GM21447 (cell line): ENCODE results near the gene FAM163B.

Experiments
- ATAC-seq: cut with Tn5 transposase; IDR thresholded peaks from one replicate; pipeline ENCODE4 v1.9.1; 2021; ENCODE audit not compliant: unreplicated experiment

FAM163B gene

GRCh38 chr9:133600739-133601138 lies 8.4 kb downstream of the FAM163B start:
- no peak for ATAC-seq

- no peak for ATAC-seq
These were observed 9.6 kb downstream of the FAM163B start for GRCh38 chr9:133599470-133600173.

GRCh38 chr9:133598978-133599377 lies 10.2 kb downstream of the FAM163B start:
- ATAC-seq = no peak

- no peak for ATAC-seq
These were observed 11.8 kb downstream of the FAM163B start for GRCh38 chr9:133597316-133597957.

- no peak for ATAC-seq
These were observed 13.3 kb downstream of the FAM163B start for GRCh38 chr9:133595910-133596309.

GRCh38 chr9:133594310-133594709 lies 14.9 kb downstream of the FAM163B start:
- ATAC-seq = no peak

GRCh38 chr9:133593587-133594253 lies 15.5 kb downstream of the FAM163B start:
- ATAC-seq = no peak

- ATAC-seq = no peak
These were observed 16.3 kb downstream of the FAM163B start for GRCh38 chr9:133592731-133593409.

GRCh38 chr9:133591985-133592384 lies 17.2 kb downstream of the FAM163B start:
- ATAC-seq = no peak

GRCh38 chr9:133591116-133591910 lies 17.9 kb downstream of the FAM163B start:
- ATAC-seq = no peak

- ATAC-seq = no peak
These were observed 18.8 kb downstream of the FAM163B start for GRCh38 chr9:133590231-133590855.

GRCh38 chr9:133589454-133590227 lies 19.5 kb downstream of the FAM163B start:
- no peak for ATAC-seq

- no peak for ATAC-seq
These were observed 21.7 kb downstream of the FAM163B start for GRCh38 chr9:133587466-133587865.

- no peak for ATAC-seq
These were observed 22.1 kb downstream of the FAM163B start for GRCh38 chr9:133587051-133587450.

- ATAC-seq = no peak
These were observed 23.5 kb downstream of the FAM163B start for GRCh38 chr9:133585481-133586351.

- no peak for ATAC-seq
These were observed 24.4 kb downstream of the FAM163B start for GRCh38 chr9:133584559-133585476.

GRCh38 chr9:133584167-133584558 lies 25.0 kb downstream of the FAM163B start:
- ATAC-seq = no peak

GRCh38 chr9:133583586-133583985 lies 25.6 kb downstream of the FAM163B start:
- ATAC-seq = no peak
